SHP77 (cell line): Measurements from ENCODE around the gene SCGB1A1.
A peak's percentile ranks its signal among the peaks of the same experiment; 100 is the strongest.

ENCODE experiments used
- DNase-seq, 2 experiments: peaks; one replicate each; lab custom pipeline; 2025; lab: John Stamatoyannopoulos, UW

The SCGB1A1 gene

GRCh38 chr11:62421996-62422395 is 3.2 kb downstream of the SCGB1A1 start:
- no peak for DNase-seq

- DNase-seq, result no peak
Measured at GRCh38 chr11:62423012-62423411, 4.2 kb downstream of the SCGB1A1 start.

- no peak for DNase-seq
Measured at GRCh38 chr11:62427630-62428233, 8.9 kb downstream of the SCGB1A1 start.

- no peak for DNase-seq
Measured at GRCh38 chr11:62428871-62429560, 10.2 kb downstream of the SCGB1A1 start.

- DNase-seq, result no peak
Measured at GRCh38 chr11:62430425-62430824, 11.6 kb downstream of the SCGB1A1 start.

GRCh38 chr11:62431171-62431901 is 12.5 kb downstream of the SCGB1A1 start:
- no peak for DNase-seq

GRCh38 chr11:62432695-62433094 is 13.9 kb downstream of the SCGB1A1 start:
- no peak for DNase-seq

GRCh38 chr11:62433141-62433903 is 14.5 kb downstream of the SCGB1A1 start:
- no peak for DNase-seq

GRCh38 chr11:62433904-62434276 is 15.1 kb downstream of the SCGB1A1 start:
- no peak for DNase-seq

GRCh38 chr11:62435846-62436660 is 17.2 kb downstream of the SCGB1A1 start:
- DNase-seq, result no peak

- no peak for DNase-seq
Measured at GRCh38 chr11:62437616-62438015, 18.8 kb downstream of the SCGB1A1 start.

- DNase-seq, result no peak
Measured at GRCh38 chr11:62438641-62439040, 19.8 kb downstream of the SCGB1A1 start.

GRCh38 chr11:62439785-62440602 is 21.2 kb downstream of the SCGB1A1 start:
- no peak for DNase-seq

GRCh38 chr11:62443390-62444235 is 24.8 kb downstream of the SCGB1A1 start:
- no peak for DNase-seq

GRCh38 chr11:62444236-62444833 is 25.5 kb downstream of the SCGB1A1 start:
- no peak for DNase-seq

- no peak for DNase-seq
Measured at GRCh38 chr11:62444835-62445234, 26.0 kb downstream of the SCGB1A1 start.

GRCh38 chr11:62445314-62445740 is 26.5 kb downstream of the SCGB1A1 start:
- DNase-seq, result no peak

GRCh38 chr11:62446091-62446490 is 27.3 kb downstream of the SCGB1A1 start:
- no peak for DNase-seq

GRCh38 chr11:62449451-62449851 is 30.6 kb downstream of the SCGB1A1 start:
- peak in 1 of 2 experiments; percentile 16 for DNase-seq
